GM23248 (cell line): ENCODE measurements around the gene FAM241B. TPM values are rescaled to one million over a fixed set of nuclear protein-coding genes. Genes with fewer than 3 reads are reported as not detected.

ENCODE experiments used
- DNase-seq: peaks from one replicate; pipeline ENCODE4 v3.0.0-alpha.2; 2015
- H2AFZ ChIP-seq: fragments of 200-600 bp; sonication (generic); 2 replicates; pipeline ENCODE4 v1.6.1; 2016; ENCODE audit warnings: antibody characterized with exemption
- H3F3A ChIP-seq: fragments of 200-600 bp; sonication (generic); 2 replicates; pipeline ENCODE4 v1.6.1; 2016; ENCODE audit warnings: mild to moderate bottlenecking, antibody characterized with exemption, mixed run types; ENCODE audit not compliant: insufficient read depth
- H3K27ac ChIP-seq: fragments of 200-600 bp; sonication (generic); 2 replicates; pipeline ENCODE4 v1.5.1; 2016; ENCODE audit warnings: mild to moderate bottlenecking
- H3K27me3 ChIP-seq: fragments of 200-600 bp; sonication (generic); replicated peaks from 2 replicates; pipeline ENCODE4 v1.6.1; 2016; ENCODE audit warnings: mild to moderate bottlenecking; ENCODE audit not compliant: insufficient read depth
- H3K36me3 ChIP-seq: fragments of 200-600 bp; sonication (generic); 2 replicates; pipeline ENCODE4 v1.6.1; 2016; ENCODE audit warnings: low read depth, mild to moderate bottlenecking
- H3K4me1 ChIP-seq: fragments of 200-600 bp; sonication (generic); 2 replicates; pipeline ENCODE4 v1.6.1; 2016; ENCODE audit warnings: mild to moderate bottlenecking; ENCODE audit not compliant: insufficient read depth
- H3K4me2 ChIP-seq: fragments of 200-600 bp; sonication (generic); one replicate; pipeline ENCODE4 v1.6.1; 2016; ENCODE audit warnings: mild to moderate bottlenecking; ENCODE audit not compliant: unreplicated experiment
- H3K4me3 ChIP-seq: fragments of 200-600 bp; sonication (generic); 2 replicates; pipeline ENCODE4 v1.5.1; 2016; ENCODE audit warnings: mild to moderate bottlenecking
- H3K79me2 ChIP-seq: fragments of 200-600 bp; sonication (generic); 2 replicates; pipeline ENCODE4 v1.6.1; 2016; ENCODE audit warnings: mild to moderate bottlenecking; ENCODE audit not compliant: insufficient read depth
- H3K9ac ChIP-seq: fragments of 200-600 bp; sonication (generic); 2 replicates; pipeline ENCODE4 v1.6.1; 2016; ENCODE audit warnings: mild to moderate bottlenecking
- H3K9me2 ChIP-seq: fragments of 200-600 bp; sonication (generic); 2 replicates; pipeline ENCODE4 v1.6.1; 2016; ENCODE audit warnings: mixed run types, mild to moderate bottlenecking, moderate library complexity; ENCODE audit not compliant: insufficient read depth
- H3K9me3 ChIP-seq: fragments of 200-600 bp; sonication (generic); one replicate; pipeline ENCODE4 v1.6.1; 2017; ENCODE audit warnings: low read depth
- H4K20me1 ChIP-seq: fragments of 200-600 bp; sonication (generic); 2 replicates; pipeline ENCODE4 v1.6.0; 2016; ENCODE audit not compliant: insufficient read depth
- EZH2 ChIP-seq: fragments of 200-600 bp; sonication (generic); IDR thresholded peaks from 2 replicates; pipeline ENCODE4 v1.6.1; 2018; ENCODE audit warnings: antibody characterized with exemption, mild to moderate bottlenecking; ENCODE audit not compliant: insufficient read depth, poor library complexity, severe bottlenecking
- EZH2phosphoT487 ChIP-seq: fragments of 200-600 bp; sonication (generic); IDR thresholded peaks from 2 replicates; pipeline ENCODE4 v1.6.1; 2018; ENCODE audit warnings: antibody characterized with exemption, moderate library complexity, mild to moderate bottlenecking, low read depth; ENCODE audit not compliant: insufficient read depth
- whole genome bisulfite sequencing, 2 experiments: methylation state at CpG; one replicate each; pipeline ENCODE4 v1.1.6; 2015 to 2017; ENCODE audit warnings: low lambda C conversion rate in 2 of 2, low coverage in 1 of 2; ENCODE audit errors: missing lambda C conversion rate in 2 of 2; 5-methylcytosine and 5-hydroxymethylcytosine counted together
- in situ Hi-C: fragments of 300-500 bp; cut with MboI; formaldehyde crosslinking; loops from 2 replicates; pipeline ENCODE4 v1.15.0; 2020
- polyA plus RNA-seq: library from polyadenylated mRNA; unstranded; fragments of >200 nt; fragmentation: Nextera tagmentation; extraction: Ambion mirVana; gene quantifications from 2 replicates; pipeline ENCODE4 v1.2.1, GENCODE V29; 2016
- total RNA-seq: library from RNA; depleted of rRNA; stranded (reverse); fragments of >200 nt; shearing (Covaris generic); gene quantifications from 2 replicates; pipeline ENCODE4 v1.2.3, GENCODE V29; 2014

Gene FAM241B
- total and polyA plus RNA-seq, 2 experiments from 2014 or later, result 0.18 TPM; not detected in 1

DNA sequence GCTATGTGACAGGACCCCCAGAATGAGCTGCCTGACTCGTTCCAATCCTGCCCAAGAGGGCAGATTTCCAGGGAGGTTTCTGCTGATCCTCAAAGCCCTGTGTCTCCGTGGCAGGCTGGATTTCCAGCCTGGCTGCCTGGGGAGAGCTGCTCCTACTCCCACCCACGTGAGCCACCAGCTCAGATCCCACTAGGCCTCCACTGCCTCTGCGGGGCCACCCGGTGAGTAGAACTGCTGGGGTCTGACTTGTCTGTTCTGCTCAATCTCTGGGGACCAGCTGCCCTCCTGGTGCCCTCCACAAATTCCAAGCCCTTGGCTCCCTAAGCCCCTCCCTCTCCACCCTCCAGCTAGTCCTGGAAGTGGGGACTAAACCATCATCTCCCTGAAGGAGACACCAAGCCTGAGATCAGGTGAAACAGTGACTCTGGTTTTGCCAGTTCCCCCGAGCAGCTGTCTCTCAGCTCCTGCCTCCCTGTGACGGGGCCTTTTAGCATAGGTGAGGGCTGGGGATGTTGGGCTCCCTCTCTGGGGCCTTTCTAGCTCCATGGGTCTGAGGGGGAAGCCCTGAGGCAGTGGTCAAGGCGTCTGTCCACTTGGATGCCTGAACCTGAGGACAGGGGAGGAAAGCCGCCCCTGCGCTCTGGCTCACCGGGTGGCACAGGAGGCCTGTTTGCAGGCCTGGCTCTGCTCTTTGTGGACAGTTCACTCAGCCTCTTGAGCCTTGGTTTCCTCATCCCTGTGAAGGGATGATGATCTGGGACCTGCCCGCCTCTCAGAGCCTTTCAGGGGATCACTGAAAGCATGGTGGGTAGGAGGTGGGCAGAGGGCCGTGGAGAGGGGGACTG lies 5.6 kb downstream of the FAM241B start:
- H3K79me2 ChIP-seq, result no peaks in the 10 kb centered on the region
- 39 to 49% methylated on average over 11 to 13 of the region's 13 CpGs for WGBS, 2 experiments
- H3F3A ChIP-seq, result no peaks in the 10 kb centered on the region
- no peak overlapping the region for H3K9ac ChIP-seq
- H3K27ac ChIP-seq, result no peak overlapping the region
- in situ Hi-C loops, result loop anchor here (5.0 to 10.0 kb wide), 2 partner anchors 118 to 211 kb away; no protein-coding TSS in a partner anchor
- H2AFZ ChIP-seq, result no peak overlapping the region
- H3K9me2 ChIP-seq, result no peaks in the 10 kb centered on the region
- no peak for DNase-seq
- H3K9me3 ChIP-seq, result no peaks in the 10 kb centered on the region
- no peak overlapping the region for H3K4me2 ChIP-seq
- TF ChIP-seq EZH2 (no peak), EZH2phosphoT487 (no peak)
- no peaks in the 10 kb centered on the region for H3K36me3 ChIP-seq
- H4K20me1 ChIP-seq, result no peaks in the 10 kb centered on the region
- H3K4me1 ChIP-seq, result no peaks in the 10 kb centered on the region
- H3K4me3 ChIP-seq, result no peak overlapping the region
- peaks cover 28% of the 10 kb centered on the region for H3K27me3 ChIP-seq

DNA sequence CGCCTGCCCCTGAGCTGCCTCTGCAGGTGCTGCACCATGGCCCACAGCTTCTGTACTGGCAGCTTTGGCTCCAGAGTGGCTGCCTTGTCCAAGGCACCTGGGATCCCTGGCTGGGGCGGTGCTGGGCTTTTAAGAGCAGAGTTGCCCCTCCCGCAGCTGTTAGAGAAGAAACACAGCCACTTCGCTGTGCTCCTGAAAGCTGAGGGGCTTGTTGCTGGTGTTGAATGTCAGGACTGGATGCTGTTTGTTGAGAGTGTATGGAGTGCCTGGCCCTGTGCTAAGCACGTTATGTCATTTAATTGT lies 6.2 kb downstream of the FAM241B start:
- in situ Hi-C loops, result loop anchor here (5.0 to 10.0 kb wide), 2 partner anchors 119 to 211 kb away; no protein-coding TSS in a partner anchor
- H3K79me2 ChIP-seq, result no peaks in the 10 kb centered on the region
- H3K9ac ChIP-seq, result no peak overlapping the region
- H3K27me3 ChIP-seq, result peaks cover 26% of the 10 kb centered on the region
- TF ChIP-seq EZH2phosphoT487 (no peak), EZH2 (no peak)
- H3K9me2 ChIP-seq, result no peaks in the 10 kb centered on the region
- H3K4me3 ChIP-seq, result no peak overlapping the region
- H3K4me2 ChIP-seq, result no peak overlapping the region
- WGBS, 2 experiments, result 54 to 64% methylated on average over 5 of the region's 5 CpGs
- H3F3A ChIP-seq, result no peaks in the 10 kb centered on the region
- no peaks in the 10 kb centered on the region for H4K20me1 ChIP-seq
- no peak for DNase-seq
- H3K9me3 ChIP-seq, result no peaks in the 10 kb centered on the region
- H2AFZ ChIP-seq, result no peak overlapping the region
- no peaks in the 10 kb centered on the region for H3K36me3 ChIP-seq
- no peak overlapping the region for H3K27ac ChIP-seq
- no peaks in the 10 kb centered on the region for H3K4me1 ChIP-seq

DNA sequence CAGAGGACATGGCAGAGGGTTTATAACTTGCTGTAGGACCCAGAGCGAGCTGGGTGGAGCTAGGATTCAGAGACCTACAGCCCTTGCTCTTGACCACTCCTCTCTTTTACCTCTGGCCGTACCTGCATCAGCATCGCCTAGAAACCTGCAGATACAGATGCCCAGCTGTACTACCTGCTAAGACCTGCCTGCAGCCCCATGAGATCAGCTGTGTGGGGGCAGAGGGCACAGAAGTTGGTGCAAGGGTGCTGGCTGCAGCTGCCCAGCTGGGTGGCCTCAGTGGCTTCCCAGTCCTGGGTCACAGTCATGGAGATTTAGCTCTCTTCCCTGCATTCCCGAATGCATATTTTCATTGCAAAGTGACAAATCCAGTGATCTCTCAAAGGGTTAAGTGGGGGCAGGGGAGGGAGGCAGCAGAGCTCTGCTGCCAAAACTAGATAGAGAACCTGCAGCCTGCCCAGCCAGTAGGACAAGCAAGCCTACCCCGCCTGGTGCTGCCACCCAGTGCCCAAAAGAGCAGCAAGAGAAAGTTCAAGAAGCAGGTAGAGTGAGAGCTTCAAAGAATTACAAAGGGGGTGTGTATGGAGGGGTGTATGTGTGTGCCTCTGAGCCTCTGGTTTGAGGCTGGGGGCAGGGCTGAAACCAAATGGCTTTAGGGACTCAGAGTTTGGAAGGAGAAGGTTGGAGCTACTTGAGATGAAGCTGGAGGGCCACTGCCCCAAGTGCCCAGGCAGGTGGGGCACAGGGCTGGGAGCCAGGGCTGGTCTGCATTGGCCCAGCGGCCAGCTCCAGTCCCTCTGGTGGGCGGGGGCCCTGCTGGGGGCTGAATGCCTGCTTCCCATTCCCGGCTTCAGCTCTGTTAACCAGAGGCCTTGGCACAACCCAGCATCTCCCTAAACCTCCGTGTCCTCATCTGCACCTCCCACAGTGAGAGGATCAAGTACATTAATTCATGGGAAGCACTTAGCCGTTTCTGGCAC lies 6.9 kb downstream of the FAM241B start:
- DNase-seq, result peak; percentile 20
- Histone ChIP-seq H3K9me3 (no peaks in the 10 kb centered on the region), H3K9me2 (no peaks in the 10 kb centered on the region), H3K27me3 (peaks cover 28% of the 10 kb centered on the region), H3K27ac (no peak overlapping the region), H4K20me1 (no peaks in the 10 kb centered on the region), H3K9ac (no peak overlapping the region), H2AFZ (no peak overlapping the region), H3K36me3 (no peaks in the 10 kb centered on the region), H3K4me3 (no peak overlapping the region), H3K4me2 (no peak overlapping the region), H3K4me1 (no peaks in the 10 kb centered on the region), H3F3A (no peaks in the 10 kb centered on the region), H3K79me2 (no peaks in the 10 kb centered on the region)
- 20 to 25% methylated on average over 10 of the region's 10 CpGs for WGBS, 2 experiments
- TF ChIP-seq EZH2 (no peak), EZH2phosphoT487 (no peak)
- in situ Hi-C loops, result loop anchor here (5.0 to 10.0 kb wide), 2 partner anchors 120 to 212 kb away; no protein-coding TSS in a partner anchor

DNA sequence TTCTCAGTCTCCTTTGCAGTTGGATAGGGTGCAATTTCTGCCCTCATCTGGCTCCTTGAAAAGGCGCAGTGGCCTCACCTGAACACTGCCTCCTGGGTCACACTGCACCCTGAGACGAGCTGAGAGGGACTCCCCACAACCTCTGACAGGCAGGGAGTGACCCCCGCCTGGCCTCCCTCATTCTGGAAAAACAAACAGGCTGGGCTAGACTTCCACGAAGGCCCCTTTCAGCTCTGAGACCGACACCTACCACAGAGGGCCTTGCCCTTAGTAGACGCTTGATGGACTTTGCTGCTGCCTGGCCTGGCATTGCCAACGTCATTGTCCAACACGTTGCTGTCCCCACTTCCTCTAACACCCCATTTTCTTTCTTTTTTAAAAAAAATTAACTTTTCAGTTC lies 8.6 kb downstream of the FAM241B start:
- 35 to 41% methylated on average over 8 of the region's 8 CpGs for WGBS, 2 experiments
- H3K9me3 ChIP-seq, result no peaks in the 10 kb centered on the region
- in situ Hi-C loops, result loop anchor here (5.0 to 10.0 kb wide), 2 partner anchors 121 to 214 kb away; no protein-coding TSS in a partner anchor

More for the DNA sequence above, 8.6 kb downstream of the FAM241B start:
- H2AFZ ChIP-seq, result no peak overlapping the region
- H3K4me1 ChIP-seq, result no peaks in the 10 kb centered on the region
- H3K9ac ChIP-seq, result no peak overlapping the region
- no peaks in the 10 kb centered on the region for H3K36me3 ChIP-seq
- no peaks in the 10 kb centered on the region for H3F3A ChIP-seq
- H3K79me2 ChIP-seq, result no peaks in the 10 kb centered on the region
- peaks cover 39% of the 10 kb centered on the region for H3K27me3 ChIP-seq
- no peak overlapping the region for H3K4me3 ChIP-seq
- no peak overlapping the region for H3K4me2 ChIP-seq
- H4K20me1 ChIP-seq, result no peaks in the 10 kb centered on the region
- no peak for TF ChIP-seq EZH2
- TF ChIP-seq EZH2phosphoT487, result no peak
- DNase-seq, result no peak
- H3K9me2 ChIP-seq, result no peaks in the 10 kb centered on the region
- H3K27ac ChIP-seq, result no peak overlapping the region
